Left cardiac atrium (tissue), 4 donors: ENCODE data around the gene RBSN. TPM values are rescaled to one million over a fixed set of nuclear protein-coding genes. Genes with fewer than 3 reads are reported as not detected.

Experiments
- ATAC-seq, 2 donors: fragments of 200-7000 bp; cut with Tn5 transposase; one replicate each; pipeline ENCODE4 v1.9.1; 2020; ENCODE audit warnings: mild to moderate bottlenecking in 2 of 2, moderate library complexity in 2 of 2
- DNase-seq: peaks from one replicate; pipeline ENCODE4 v3.0.0-alpha.2; 2020
- intact Hi-C, 2 donors: fragments of 100-400 bp; cut with DNase I; formaldehyde crosslinking; loops; one replicate each; pipeline versions ENCODE4 v1.14.1 to v1.15.1; 2022 to 2023
- total RNA-seq, 2 donors: library from RNA; stranded (reverse); fragmentation: NEBNext Ultra II Directional; extraction: Animal tissue kit (Norgen Biotek cat#: 25700); gene quantifications; one replicate each; pipeline ENCODE4 v1.2.1, GENCODE V29; 2021
- donor health status: DM: no; HTN: yes; CAD: no.
- donor health status: DM: no; HTN: yes; CAD: no; lungs with severe emphysema.
- donor health status: DM: yes; HTN: yes; CAD: no.
- donor health status: Dilated cardiomyopathy.

RBSN gene
- total RNA-seq, 2 donors from 2014 or later, result 18.7 to 20.8 TPM

GRCh38 chr3:15065550-15066007, 33.4 kb downstream of the RBSN start:
- no peak for DNase-seq
- intact Hi-C loops, result no loop called here
- ATAC-seq, result no peak

GRCh38 chr3:15064835-15065549, 34.0 kb downstream of the RBSN start, which contains the start of gene MRPS25:
Gene MRPS25 (minus strand): TSS chr3:15065315. CDS start chr3:15065194, 121 bp downstream.
- DNase-seq, result peak; percentile 94
- ATAC-seq, result peak; percentile 99
- intact Hi-C loops, result no loop called here

GRCh38 chr3:15064299-15064834, 34.6 kb downstream of the RBSN start:
- ATAC-seq (peak; percentile 38 to 55), DNase-seq (peak; percentile 45)
- intact Hi-C loops, result no loop called here

GRCh38 chr3:15063656-15064286, 35.2 kb downstream of the RBSN start:
- intact Hi-C loops, result no loop called here
- DNase-seq (no peak), ATAC-seq (no peak)

GRCh38 chr3:15063238-15063637, 35.7 kb downstream of the RBSN start:
- ATAC-seq (no peak), DNase-seq (no peak)
- intact Hi-C loops, result no loop called here

GRCh38 chr3:15060029-15060428, 38.9 kb downstream of the RBSN start:
- no peak for DNase-seq
- no peak for ATAC-seq
- intact Hi-C loops, result no loop called here

- DNase-seq, result no peak
- intact Hi-C loops, result no loop called here
- no peak for ATAC-seq
Measured at GRCh38 chr3:15056676-15057404, 42.1 kb downstream of the RBSN start.

- DNase-seq, result no peak
- intact Hi-C loops, result no loop called here
- no peak for ATAC-seq
Measured at GRCh38 chr3:15055019-15055557, 43.9 kb downstream of the RBSN start.

GRCh38 chr3:15053541-15053940, 45.4 kb downstream of the RBSN start:
- DNase-seq, result no peak
- ATAC-seq, result no peak

GRCh38 chr3:15052335-15053242, 46.4 kb downstream of the RBSN start:
- intact Hi-C loops, result no loop called here
- DNase-seq (no peak), ATAC-seq (no peak)

More at GRCh38 chr3:15053541-15053940, 45.4 kb downstream of the RBSN start:
- intact Hi-C loops, result no loop called here

GRCh38 chr3:15051531-15051930, 47.4 kb downstream of the RBSN start:
- no peak for DNase-seq
- peak; percentile 56 to 71 for ATAC-seq
- intact Hi-C loops, result no loop called here

GRCh38 chr3:15050405-15051092, 48.4 kb downstream of the RBSN start:
- DNase-seq, result no peak
- ATAC-seq, result no peak
- intact Hi-C loops, result no loop called here

- DNase-seq, result no peak
- no peak for ATAC-seq
- intact Hi-C loops, result no loop called here
Measured at GRCh38 chr3:15049584-15049983, 49.4 kb downstream of the RBSN start.

- DNase-seq (no peak), ATAC-seq (peak in 1 of 2 donors; percentile 58)
- intact Hi-C loops, result no loop called here
Measured at GRCh38 chr3:15045667-15046066, 53.3 kb downstream of the RBSN start.

- intact Hi-C loops, result no loop called here
- DNase-seq, result no peak
Measured at GRCh38 chr3:15044326-15044725, 54.6 kb downstream of the RBSN start.

GRCh38 chr3:15043408-15044171, 55.4 kb downstream of the RBSN start:
- DNase-seq, result no peak
- intact Hi-C loops, result no loop called here

More at GRCh38 chr3:15044326-15044725, 54.6 kb downstream of the RBSN start:
- ATAC-seq, result no peak

GRCh38 chr3:15042936-15043335, 56.0 kb downstream of the RBSN start:
- intact Hi-C loops, result no loop called here
- DNase-seq (no peak), ATAC-seq (no peak)

More at GRCh38 chr3:15043408-15044171, 55.4 kb downstream of the RBSN start:
- ATAC-seq, result no peak
